ENCODE measurements around the gene ATRIP.
"Not testable (repeated sequence)": the region's sequence is repeated elsewhere in the genome, so short reads cannot be mapped to it uniquely, and the experiment has no call there.

Gene ATRIP

DNA sequence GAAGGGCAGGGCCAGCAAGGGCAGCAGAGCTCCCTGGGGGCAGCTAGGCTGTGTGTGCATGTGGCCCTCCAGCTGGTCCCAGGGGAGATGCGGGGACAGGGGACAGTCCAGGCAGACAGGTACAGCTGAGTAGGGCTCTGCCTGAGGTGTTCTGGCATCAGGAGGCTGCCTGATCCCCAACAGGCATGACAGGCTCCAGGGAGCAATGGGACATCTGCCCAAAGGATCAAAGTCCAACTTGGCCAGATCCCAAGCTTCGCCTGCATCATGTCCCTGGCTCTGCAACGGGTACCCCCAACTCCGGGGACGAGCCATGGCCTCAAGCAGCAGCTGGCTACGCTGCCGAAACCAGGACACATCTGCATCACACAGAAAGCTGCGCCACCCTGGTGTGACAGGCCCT is 21.8 kb downstream of the ATRIP start:
- no peak for DNase-seq (ENCODE audit: low read depth in 2 of 2)

DNA sequence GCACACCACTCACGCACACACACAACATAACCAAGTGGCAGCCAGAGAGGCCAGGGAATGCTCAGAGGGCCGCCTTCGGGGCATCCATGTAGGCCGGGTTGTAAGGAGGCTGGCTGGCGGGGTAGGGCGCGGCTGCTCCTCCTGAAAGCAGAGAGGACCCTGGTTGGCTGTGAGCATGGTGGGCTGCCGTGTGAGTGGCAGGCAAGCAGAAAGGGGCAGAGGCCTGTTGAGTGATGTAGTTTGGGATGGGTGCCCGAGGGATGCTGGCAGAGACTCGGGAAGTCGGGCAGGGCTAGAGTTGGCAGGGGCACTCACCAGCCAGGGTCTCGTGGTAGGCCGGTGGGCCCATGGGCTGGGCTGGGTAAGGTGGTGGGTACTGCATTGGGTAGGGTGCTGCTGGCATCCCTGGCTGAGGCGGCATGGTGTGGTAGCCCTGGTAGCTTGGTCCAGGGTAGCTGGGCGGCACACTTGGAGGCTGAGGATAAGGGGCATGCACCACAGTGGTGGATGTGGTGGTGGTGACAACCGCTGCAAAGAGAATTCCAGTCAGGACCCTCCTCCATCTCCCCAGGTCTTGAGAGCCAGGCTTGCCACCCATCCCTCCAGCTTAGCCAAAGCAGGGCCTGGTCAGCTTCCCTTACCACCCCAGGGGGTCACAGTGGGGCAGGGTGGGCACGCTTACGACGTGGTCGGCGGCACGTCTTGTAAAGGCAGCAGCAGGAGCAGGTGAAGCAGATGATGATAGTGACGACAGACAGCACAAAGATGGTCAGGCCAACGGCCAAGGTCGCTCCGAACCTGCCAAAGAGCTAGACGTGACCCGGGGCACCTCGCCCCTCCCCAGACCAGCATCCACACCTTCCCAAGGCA is 22.7 kb downstream of the ATRIP start:
- DNase-seq (ENCODE audit: low read depth in 2 of 2), result no peak

DNA sequence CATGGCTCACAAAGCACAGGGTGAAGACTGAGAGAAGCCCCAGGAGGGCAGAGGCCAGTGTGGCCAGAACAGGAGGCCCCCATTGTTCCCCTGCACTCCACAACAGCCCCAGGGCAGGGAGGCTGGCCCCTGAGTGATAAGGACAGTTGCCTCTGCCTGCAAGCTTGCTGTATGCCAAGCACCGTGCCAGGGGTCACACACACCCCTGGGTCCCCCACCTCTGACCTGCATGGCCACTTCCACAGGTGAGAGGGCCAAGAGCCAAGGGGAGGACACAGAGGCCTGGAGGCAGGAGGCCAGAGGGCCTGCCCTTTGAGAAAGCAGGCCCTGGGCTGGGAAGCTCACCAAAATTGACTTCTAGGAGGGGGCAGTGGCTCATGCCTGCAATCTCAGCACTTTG is 23.7 kb downstream of the ATRIP start:
- no peak for DNase-seq (ENCODE audit: low read depth in 2 of 2)

DNA sequence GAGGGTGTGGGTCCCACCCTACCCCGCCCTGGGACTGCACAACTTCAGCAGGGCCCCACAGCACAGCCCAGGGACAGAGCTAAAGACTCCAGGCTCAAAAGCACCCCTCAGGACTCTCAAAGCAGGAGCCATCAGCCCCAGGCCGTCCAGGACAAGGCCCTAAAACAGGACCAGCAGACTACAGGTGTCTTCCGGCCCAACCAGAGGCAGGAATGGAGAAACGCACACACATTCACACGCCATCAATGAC is 26.1 kb downstream of the ATRIP start:
- no peak for DNase-seq (ENCODE audit: low read depth in 2 of 2)

DNA sequence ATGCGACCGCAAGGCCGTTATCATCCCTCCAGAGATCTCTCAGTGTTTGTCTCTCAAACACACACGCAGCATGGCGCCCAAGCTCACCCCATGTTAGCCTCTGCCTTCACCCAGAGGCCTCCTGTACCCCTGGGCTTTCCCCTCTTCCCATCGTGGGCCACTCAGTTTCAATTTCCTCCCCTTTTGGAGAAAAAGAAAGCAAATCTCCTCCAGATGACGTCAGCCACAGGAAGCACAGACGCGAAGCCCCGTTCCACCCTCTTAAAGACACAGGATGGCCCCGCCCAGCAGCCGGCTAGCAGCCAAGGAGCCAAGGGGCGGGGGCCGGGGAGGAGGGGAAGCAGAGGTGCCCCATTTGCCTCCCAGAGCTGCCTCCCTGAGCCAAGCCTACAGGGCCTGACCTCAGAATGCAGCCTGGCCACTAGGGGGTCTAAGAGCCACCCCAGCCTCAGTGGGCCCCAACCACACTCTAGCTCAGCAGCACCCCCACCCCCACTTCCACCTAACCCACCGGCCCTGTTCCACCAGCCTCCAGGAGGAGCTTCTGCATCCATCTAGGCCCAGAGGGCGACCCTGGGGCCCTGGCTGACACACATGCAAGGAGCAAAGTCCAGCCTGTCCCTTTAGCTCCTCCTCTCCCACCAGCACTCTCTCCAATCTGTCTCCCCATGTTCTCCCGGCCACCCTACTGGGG is 26.5 kb downstream of the ATRIP start:
- peak; percentile 91 to 95 for DNase-seq (ENCODE audit: low read depth in 2 of 2)

DNA sequence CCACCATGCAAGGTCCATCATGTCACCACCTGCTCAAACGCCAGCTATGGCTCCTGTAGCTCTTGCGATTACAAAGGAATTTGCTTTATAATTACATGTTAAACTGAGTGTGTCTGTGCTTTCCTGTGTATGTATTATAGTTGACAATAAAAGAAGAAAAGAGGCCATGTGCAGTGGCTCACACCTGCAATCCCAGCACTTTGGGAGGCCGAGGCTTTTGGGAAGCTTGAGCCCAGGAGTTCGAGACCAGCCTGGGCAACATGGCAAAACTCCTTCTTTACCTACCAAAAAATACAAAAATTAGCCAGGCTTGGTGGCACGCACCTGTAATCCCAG is 27.0 kb downstream of the ATRIP start:
- DNase-seq (ENCODE audit: low read depth in 2 of 2), result no peak

DNA sequence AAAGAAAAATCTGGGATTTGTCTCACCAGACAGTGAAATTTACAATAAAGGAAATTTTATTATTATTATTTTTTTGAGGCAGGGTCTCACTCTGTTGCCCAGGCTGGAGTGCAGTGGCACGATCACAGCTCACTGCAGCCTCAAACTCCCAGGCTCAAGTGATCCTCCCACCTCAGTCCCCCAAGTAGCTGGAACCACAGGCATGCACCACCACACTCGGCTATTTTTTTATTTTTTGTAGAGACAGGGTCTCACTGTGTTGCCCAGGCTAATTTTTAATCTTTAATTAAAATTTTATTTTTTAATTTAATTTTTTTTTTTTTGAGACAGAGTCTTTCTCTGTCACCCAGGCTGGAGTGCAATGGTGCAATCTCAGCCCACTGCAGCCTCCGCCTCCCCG is 27.5 kb downstream of the ATRIP start:
- not testable (repeated sequence) for DNase-seq (ENCODE audit: low read depth in 2 of 2)

DNA sequence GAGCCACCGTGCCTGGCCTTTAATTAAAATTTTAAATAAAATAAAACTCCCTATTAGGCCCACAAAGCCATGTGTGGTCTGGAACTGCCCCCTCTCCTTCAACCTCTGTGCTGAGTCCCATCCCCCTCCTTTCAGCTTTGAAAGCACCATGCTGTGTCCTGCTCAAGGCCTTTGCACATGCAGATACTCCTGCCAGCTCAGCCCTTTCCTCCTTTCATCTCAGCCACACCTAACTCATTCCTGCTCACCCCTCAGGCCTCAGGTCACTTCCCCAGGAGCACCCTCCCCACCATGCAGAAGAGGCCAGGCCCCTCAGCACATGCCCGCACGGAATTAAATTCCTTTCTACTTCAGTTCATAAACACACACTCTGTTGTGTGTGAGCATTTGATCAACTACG is 28.1 kb downstream of the ATRIP start:
- no peak for DNase-seq (ENCODE audit: low read depth in 2 of 2)

DNA sequence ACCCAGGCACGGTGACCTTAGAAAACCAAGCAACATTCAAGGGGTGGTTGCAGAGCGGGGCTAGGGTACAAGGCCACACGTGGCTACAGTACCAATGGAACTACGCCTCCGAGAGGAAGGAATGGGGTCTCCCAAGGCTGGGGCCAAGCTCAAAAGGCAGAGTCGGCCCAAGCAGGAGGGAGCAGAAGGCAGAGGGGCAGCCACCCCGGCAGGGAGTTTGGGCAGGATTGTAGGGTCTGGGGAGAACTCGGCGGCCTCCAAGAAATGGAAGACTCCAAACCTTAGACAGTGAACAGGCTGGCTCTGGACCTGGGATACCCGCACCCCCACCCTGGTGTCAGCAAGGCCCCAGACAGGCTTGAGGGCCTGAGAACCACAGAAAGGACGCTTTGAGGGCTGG is 28.7 kb downstream of the ATRIP start:
- no peak for DNase-seq (ENCODE audit: low read depth in 2 of 2)

DNA sequence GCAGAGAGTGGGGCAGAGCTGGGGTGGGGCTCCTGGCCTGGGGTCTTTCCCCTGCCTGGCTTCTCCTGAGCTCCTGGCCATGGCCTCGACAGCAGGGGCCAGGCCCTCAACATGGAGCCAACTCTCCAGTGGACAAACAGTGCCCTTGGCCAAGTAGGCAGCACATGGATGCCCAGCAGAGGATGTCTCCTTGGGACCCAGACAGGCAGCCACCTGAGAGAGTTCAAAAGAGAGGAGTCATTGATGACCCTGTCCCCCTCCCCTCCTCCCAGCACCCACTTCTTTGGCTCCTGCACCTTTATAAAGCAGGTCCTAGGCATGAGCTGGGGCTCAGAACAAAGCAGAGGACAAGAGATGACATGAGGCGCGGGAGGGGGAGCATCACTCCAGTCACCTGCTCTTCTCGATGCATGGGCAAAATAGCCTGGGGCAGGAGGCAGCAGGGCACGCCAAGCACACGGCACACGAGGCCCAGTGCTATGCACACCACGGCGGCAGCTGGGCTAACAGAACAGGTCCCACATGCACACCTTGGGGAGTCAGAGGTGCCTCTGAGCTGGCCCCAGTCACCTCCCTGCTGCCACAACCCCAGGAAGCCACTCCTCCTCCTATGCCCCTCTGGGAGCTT is 30.0 kb downstream of the ATRIP start:
- DNase-seq (ENCODE audit: low read depth in 2 of 2), result no peak

DNA sequence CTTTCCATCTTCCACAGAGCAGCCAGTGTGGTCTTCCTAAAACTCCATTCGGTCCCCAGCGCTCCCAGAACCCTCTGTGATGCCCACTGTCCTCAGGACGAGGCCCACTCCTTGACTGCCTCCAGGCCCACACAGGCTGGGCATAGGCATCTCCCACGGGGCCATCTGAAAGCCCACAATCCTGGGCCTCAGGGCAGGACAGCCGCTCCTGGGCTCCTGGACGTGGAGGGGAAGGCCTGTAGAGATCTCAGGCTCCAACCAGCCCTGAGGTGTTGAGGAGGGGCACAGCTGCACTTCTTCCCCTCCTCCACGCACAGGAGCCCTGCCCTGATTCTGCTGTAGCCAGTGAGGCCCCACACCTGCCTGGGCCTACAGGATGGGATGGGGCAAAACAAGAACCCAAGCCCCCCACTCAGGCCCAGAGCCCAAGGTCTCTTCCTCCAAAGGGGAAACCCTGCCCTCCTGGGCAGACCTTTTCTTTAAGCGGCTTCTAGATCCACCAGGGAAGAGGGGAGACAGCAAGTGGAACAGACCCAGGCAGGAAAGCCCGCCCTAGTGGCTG is 31.5 kb downstream of the ATRIP start:
- DNase-seq (ENCODE audit: low read depth in 2 of 2), result no peak

DNA sequence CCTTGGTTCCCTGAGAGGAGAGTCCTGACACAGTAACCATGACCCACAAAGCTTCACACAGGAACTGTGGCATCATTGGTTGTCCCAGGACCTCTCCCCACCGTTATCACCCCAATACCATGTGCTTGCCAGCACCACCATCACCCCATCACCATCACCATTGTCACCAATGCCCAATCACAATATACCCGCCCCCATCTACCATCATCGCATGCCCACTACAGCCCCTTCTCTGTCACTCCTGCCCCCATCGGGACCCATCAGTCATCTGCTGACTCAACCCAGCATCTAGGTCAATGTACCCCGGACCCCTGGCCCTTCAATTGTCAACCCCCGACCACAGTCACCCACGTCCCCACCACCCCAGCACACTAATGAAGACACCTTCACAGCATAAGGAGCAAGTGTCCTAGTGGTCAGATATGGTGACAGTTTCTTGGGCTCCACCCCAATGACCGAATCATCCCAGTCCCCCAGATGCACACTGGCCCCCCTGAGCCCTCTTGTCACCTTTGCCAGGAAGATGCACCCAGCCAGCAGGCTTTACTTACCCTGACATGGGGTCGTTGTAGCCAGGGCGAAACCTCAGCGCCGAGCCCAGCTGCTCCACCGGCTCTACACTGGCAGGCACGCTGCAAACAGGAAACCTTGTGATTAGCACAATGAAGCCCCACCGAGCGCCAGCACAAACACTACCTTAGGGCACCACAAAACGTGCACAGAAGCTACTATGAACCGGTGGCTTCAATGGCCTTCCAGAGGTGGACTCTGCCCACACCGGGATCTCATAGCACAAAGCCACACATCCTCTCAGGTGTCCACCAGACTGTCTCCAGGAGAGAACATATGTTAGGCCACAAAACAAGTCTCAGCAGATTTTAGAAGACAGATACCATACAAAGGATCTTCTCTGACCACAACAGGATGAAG is 32.4 kb downstream of the ATRIP start:
- no peak for DNase-seq (ENCODE audit: low read depth in 2 of 2)

DNA sequence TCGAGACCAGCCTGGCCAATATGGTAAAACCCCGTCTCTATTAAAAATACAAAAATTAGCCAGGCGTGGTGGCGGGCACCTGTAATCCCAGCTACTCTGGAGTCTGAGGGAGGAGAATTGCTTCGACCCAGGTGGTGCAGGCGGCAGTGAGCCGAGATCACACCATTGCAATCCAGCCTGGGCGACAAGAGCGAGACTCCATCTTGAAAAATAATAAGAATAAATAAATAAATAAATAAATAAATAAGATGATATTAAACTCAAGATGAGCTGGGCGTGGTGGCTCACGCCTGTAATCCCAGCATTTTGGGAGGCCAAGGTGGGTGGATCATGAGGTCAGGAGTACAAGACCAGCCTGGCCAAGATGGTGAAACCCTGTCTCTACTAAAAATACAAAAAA is 34.4 kb downstream of the ATRIP start:
- not testable (repeated sequence) for DNase-seq (ENCODE audit: low read depth in 2 of 2)

DNA sequence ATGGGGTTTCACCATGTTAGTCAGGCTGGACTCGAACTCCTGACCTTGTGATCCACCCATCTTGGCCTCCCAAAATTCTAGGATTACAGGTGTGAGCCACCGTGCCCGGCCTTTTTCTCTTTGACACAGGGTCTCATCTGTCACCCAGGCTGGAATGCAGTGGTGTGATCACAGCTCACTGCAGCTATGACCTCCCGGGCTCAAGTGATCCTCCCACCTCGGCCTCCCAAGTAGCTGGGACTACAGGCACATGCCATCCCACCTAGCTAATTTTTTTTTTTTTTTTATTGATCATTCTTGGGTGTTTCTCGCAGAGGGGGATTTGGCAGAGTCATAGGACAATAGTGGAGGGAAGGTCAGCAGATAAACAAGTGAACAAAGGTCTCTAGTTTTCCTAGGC is 36.3 kb downstream of the ATRIP start:
- DNase-seq (ENCODE audit: low read depth in 2 of 2), result not testable (repeated sequence)

DNA sequence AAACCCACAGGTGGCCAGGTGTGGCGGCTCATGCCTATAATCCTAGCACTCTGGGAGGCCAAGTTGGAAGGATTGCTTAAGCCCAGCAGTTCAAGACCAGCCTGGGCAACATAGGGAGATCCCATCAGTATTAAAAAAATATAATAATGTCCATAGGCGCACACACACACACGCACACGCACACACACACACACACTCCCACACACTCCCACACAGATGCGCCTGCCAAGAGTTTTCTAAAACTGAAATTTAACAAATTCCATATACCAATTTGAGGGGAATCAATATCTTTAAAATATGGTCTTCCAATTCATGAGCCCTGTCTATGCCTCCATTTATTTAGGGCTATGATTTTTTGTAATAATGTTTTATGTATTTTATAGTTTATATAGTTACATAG is 40.4 kb downstream of the ATRIP start:
- DNase-seq (ENCODE audit: low read depth in 2 of 2), result no peak

DNA sequence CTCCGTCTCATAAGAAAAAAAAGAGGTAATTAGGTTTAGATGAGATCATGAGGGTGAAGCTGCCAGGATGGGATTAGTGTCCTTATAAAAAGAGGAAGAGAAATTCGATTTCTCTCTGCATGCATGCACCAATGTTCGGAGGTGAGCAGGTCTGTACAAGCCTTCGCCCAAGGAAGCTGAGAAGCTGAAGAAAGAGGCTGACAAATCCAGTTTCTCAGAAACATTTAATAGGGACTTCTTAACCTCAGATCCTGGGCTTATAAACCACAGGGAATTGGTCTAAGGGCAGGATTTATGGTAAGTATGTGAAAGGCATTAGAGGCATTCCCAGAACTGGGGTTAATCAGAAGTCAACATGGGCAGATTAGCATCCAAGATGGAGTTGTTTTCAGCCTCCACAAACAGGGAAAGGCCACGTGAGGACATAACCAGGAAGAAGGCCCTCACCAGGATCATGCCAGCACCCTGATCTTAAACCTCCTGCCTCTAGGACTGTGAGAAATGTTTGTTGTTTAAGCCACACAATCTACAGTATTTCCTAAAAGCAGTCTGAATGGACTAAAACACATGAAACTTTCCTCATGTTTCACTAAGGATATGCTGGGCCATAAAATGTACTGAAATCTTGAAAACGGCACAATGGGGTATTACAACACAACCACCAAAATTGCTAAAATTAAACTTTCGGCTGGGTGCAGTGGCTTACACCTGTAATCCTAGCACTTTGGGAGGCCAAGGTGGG is 46.1 kb downstream of the ATRIP start:
- DNase-seq (ENCODE audit: low read depth in 2 of 2), result no peak

DNA sequence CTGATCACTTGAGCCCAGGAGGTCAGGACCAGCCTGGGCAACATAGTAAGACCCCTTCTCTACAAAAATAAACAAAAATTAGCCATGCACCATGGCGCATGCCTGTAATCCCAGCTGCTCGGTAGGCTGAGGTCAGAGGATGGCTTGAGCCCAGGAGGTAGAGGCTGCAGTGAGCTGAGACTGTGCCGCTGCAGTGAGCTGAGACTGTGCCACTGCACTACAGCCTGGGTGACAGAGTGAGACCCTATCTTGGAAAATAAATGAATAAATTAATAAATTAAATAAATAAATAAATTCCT is 46.6 kb downstream of the ATRIP start:
- no peak for DNase-seq (ENCODE audit: low read depth in 2 of 2)

DNA sequence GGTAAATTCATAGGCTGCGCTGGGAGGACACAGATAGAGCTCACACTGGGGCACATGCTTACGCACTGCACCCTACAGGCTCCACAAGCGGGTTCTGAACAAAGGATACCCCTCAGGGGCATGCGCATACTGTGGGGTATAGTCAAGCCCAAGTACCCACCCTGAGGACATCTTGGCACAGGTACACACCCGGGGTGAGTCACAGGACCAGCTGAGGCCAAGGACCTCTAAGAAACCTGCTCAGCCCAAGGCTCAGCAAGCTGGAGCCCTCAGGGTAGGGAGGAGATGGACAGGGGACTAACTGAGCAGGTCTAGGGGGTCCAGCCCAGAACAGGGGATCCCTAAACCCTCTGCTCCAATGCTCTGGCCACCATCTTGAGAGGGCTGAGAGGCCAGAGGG is 54.1 kb downstream of the ATRIP start:
- no peak for DNase-seq (ENCODE audit: low read depth in 2 of 2)

DNA sequence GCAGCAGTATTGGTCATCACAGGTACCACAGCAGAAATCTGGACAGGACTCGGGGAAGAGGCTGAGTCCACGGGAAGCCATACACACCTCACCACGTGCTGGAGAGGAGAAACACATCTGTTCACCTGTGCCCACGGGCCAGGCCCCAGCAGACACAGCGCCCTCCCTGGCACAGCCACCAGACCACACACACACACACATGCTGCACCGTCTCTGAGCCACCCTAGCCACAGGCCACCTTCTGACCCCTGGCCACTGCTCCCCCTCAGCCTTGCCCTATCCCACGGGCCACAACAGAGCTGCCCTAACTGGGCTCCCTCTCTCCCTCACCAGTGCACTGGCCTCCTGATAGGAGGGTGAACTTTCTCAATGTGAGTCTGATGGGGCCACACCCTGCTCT is 54.7 kb downstream of the ATRIP start:
- DNase-seq (ENCODE audit: low read depth in 2 of 2), result no peak

DNA sequence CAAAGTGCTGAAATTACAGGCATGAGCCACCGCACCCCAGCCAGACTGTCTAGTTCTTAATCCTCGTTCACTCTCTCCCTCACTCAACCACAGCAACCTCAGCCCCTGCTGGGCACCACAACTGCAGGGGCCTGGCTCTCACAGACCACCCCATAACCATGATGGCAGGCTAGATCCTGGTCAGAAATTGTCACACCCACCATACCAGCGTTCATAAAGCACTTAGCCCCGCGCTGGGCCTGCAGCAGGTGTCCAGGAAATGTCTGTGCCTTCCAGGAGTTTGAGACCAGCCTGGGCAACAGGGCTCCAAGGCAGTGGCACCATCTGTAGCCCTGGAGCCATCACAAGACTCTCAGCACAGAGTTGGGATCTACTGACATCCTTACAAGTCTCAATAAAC is 55.6 kb downstream of the ATRIP start:
- no peak for DNase-seq (ENCODE audit: low read depth in 2 of 2)

DNA sequence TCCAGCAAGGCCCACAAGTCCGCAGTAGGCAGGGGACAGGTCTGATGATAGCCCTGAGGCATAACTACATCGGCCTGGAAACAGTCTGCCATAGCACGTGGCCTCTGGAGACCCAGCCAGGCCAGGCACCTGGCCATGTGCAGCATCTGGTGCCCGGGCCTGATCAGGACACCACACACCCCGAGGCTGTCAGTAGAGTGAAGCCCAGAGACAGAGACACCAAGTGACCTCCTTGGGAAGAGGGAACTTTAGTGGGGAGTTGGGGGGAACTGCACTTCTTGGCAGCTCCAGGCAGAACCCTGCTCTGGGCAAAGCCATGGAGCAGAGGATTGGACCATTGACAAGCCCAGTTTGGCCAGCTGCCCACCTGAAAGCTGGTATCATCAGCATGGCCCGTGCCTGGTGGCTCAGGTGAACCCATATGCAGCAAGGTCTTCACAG is 56.2 kb downstream of the ATRIP start:
- no peak for DNase-seq (ENCODE audit: low read depth in 2 of 2)
